Iris pigment epithelial cell (primary cell): Measurements from ENCODE around the gene ARHGAP18.
A peak's percentile ranks its signal among the peaks of the same experiment; 100 is the strongest.

Source experiments
- DNase-seq: peaks from one replicate; pipeline ENCODE4 v3.0.0-alpha.2; 2011; ENCODE audit warnings: low read depth

The ARHGAP18 gene

GRCh38 chr6:129670634-129671033 lies 39.3 kb downstream of the ARHGAP18 start:
- DNase-seq, result no peak

GRCh38 chr6:129667621-129668020 lies 42.4 kb downstream of the ARHGAP18 start:
- peak; percentile 86 for DNase-seq

- no peak for DNase-seq
These were observed 42.9 kb downstream of the ARHGAP18 start for GRCh38 chr6:129667034-129667433.

GRCh38 chr6:129665555-129665954 lies 44.4 kb downstream of the ARHGAP18 start:
- DNase-seq, result no peak

DNA sequence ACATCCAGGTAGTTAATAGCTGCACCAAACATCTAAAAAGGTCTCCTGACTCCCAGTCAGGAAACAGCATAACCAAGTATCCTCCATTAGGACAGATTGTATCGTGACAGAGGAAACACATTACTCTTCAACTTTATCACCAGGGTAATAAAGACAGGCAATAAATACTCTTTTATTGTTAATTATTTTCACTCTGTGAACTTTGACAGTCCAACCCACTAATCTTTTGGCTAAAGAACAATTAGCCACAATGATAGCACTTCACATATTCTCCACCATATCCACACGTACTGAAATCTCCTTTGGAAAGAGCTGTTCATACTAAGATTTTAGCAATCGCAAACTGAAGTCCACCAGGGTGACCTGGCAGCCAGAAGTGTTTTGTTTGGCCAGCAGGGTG lies 46.4 kb downstream of the ARHGAP18 start:
- no peak for DNase-seq

DNA sequence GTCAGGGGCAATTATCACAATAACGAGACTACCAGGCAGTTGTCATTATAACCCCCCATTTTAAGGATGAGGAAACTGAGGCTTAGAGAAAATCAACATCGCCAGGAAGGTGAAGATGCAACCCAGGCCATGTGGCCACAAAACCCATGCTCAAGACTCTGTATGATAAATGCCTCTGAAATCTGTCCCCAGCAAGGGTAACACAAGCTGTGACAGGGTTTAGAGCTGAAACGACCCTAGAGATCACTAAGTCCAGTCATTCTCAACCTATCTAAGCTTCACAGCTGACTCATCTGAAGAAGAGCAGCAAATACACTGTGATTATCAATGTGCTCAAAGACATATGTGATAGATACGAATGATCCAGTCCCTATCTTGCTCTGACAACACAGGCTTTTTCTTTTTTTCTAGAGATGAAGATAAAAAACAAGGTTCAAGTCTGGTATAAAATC lies 47.0 kb downstream of the ARHGAP18 start:
- DNase-seq, result no peak

- DNase-seq, result no peak
These were observed 47.6 kb downstream of the ARHGAP18 start for GRCh38 chr6:129662406-129662766.

GRCh38 chr6:129661536-129662405 lies 48.2 kb downstream of the ARHGAP18 start:
- DNase-seq, result no peak

GRCh38 chr6:129660346-129660676 lies 49.7 kb downstream of the ARHGAP18 start:
- DNase-seq, result no peak

DNA sequence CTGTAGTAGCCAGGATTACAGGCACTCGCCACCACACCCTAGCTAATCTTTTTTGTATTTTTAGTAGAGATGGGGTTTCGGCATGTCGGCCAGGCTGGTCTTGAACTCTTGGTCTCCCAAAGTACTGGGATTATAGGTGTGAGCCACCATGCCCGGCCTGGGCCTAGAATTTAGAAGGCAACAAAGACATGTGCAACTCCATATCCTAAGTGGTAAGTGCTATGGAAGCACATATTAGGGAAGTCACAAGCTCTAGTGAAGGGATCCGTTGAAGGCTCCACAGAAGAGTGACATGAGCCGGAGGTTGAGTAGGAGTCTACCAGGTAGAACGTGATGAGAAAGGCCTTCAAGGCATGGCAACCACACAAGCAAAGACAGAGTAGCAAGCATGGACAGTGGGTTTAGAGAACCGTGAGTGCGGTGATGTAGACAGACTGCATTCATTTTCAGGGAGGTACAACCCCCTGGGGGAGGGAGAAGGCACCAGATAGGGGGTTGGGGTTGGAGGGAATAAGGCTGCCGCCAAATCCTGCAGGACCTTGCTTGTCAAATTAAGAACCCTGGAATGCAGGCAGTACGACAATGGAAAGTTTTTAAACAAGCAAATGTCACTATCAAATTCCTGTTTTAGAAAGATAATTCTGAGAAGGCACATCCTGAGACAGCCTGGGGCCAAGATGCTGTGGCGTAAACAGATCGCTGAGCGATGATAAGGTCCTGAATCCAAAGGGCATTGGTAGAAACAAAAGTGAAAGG lies 50.2 kb downstream of the ARHGAP18 start:
- DNase-seq, result peak; percentile 56

DNA sequence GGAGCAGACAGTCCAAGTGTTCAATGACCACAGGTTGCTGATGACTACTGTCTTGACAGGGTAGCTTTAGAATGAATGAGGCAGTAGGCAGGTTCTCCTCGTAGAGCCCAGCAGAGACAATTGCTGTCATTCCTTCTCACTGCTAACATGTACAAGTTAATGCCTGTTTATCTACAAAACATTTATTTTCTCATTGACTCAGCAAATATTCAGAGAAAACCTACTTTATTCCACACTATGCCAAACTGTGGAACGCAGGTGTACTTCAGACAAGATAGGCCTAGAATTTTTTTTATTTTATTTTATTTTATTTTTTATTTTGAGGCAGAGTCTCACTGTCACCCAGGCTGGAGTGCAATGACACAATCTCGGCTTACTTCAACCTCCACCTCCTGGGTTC lies 50.8 kb downstream of the ARHGAP18 start:
- DNase-seq, result no peak

- DNase-seq, result no peak
These were observed 52.5 kb downstream of the ARHGAP18 start for GRCh38 chr6:129657483-129657882.

DNA sequence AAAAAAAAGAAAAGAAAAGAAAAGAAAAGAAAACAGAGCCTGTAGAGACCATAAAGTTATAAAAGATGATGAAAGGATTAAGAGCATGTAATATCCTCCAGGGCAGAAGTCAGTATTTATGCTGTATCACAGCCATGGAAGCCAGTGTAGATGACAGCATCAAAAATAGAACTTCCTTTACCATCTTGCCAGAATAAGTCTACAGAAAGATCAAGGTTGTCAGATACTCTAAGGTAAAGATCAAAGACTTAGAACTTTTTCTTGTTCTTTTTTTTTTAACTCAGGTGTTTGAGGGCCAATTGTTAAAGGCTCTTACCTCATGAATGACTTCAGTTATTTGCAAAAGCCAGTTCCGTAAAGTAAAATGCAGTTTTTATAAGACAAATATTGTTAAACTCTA lies 54.6 kb downstream of the ARHGAP18 start:
- no peak for DNase-seq

DNA sequence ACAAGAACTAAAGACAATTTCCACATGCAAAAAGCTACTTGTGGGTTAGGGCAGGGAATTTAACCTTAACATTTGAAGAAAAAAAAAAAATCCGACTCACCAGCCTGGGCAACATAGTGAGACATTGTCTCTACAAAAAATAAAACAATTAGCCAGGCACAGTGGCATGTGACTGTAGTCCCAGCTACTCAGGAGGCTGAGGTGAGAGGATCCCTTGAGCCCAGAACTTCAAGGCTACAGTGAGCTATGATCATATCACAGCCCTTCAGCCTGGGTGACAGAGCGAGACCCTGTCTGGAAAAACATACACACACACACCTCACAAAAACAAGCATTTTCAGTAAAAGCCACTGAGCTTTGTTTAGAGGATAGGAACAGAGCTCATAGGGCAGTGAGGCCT lies 56.2 kb downstream of the ARHGAP18 start:
- DNase-seq, result no peak

GRCh38 chr6:129653229-129653628 lies 56.7 kb downstream of the ARHGAP18 start:
- DNase-seq, result no peak

GRCh38 chr6:129651291-129651691 lies 58.7 kb downstream of the ARHGAP18 start:
- DNase-seq, result peak; percentile 27

DNA sequence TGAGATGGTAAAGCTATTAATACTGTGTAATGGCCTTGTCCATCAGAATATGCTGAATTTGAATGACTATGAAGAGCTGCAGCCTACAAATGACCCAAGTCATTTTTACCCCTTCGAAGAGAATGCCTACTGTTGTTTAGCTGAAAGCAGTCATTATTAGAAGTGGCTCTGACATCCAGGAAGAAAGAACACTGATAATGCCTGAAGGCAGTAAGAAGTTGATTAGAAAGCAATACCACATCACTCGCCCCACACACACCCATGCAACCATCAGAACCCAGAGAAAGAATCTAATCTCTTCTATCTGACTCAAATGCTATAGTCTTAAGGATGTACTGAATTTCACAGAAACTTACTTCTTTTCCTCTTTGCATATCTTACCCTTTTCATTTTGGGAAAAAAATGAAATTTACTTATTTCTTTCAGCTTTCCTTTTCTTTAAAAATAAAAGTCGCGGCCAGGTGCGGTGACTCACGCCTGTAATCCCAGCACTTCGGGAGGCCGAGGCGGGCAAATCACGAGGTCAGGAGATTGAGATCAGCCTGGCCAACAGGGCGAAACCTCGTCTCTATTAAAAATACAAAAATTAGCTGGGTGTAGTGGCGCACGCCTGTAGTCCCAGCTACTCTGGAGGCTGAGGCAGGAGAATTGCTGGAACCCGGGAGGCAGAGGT lies 61.0 kb downstream of the ARHGAP18 start:
- no peak for DNase-seq

DNA sequence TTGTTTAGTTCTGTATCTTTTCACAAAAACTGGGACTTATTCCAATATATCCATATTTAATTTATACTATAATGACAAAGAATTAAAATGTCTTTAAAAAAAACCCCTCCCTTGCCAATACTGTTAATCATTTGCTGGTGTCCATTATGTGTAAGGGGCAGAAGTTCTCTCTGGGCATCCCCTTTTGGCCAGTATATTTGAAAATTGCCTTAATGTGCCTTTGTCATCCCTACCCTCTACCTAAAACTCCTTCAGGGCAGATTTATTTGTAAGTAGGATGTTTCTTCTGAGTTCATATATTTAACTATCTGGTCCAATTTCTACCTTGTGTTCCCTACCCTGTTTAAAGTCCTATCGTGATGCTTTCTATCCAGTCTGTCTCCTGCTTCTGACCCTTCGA lies 62.9 kb downstream of the ARHGAP18 start:
- DNase-seq, result no peak

GRCh38 chr6:129646642-129647041 lies 63.3 kb downstream of the ARHGAP18 start:
- DNase-seq, result no peak

- no peak for DNase-seq
These were observed 64.0 kb downstream of the ARHGAP18 start for GRCh38 chr6:129645830-129646579.

DNA sequence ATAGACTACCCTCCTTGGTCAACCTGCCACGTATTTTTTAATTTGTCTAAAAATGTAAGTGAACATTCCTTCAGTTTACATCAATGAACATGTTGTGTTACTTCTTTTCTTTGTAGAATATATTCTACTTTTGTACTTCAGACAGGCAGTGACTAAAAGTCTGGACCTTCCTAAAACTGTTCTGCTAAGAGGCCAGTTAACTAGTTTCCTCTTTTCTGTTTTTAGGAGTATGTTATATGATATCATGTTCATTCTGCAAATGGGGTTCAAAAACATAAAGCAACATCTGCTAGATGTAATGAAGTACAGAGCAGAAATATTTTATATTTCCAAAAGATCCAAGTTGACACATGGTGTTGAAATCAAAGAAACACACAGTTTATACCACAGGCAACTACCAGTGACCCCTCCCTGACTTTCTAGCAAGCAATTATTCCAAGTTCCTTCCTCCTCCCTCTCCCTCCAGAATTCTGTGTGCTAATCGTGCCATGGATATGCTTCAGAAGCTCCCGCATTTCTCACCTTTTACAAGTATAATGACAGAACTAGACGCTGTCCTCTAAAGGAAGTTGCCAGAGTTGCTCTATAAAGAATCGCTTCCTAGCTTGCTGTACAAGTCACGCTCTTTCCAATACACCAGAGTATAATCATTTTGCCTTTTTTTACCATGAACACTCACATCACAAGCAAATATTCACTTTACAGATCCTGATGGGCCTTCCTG lies 64.7 kb downstream of the ARHGAP18 start:
- peak; percentile 19 for DNase-seq
